Stimulated activated CD4-positive, alpha-beta T cell treated with anti-CD3 and anti-CD28 coated beads, Interleukin-15, amount 100 ng/mL, for 24 hours (primary cell): ENCODE measurements around the gene MBD3.
"Not testable (repeated sequence)": the region's sequence is repeated elsewhere in the genome, so short reads cannot be mapped to it uniquely, and the experiment has no call there.

ENCODE experiments used
- DNase-seq: peaks from one replicate; pipeline ENCODE4 v3.0.0-alpha.2; 2020

MBD3 gene

DNA sequence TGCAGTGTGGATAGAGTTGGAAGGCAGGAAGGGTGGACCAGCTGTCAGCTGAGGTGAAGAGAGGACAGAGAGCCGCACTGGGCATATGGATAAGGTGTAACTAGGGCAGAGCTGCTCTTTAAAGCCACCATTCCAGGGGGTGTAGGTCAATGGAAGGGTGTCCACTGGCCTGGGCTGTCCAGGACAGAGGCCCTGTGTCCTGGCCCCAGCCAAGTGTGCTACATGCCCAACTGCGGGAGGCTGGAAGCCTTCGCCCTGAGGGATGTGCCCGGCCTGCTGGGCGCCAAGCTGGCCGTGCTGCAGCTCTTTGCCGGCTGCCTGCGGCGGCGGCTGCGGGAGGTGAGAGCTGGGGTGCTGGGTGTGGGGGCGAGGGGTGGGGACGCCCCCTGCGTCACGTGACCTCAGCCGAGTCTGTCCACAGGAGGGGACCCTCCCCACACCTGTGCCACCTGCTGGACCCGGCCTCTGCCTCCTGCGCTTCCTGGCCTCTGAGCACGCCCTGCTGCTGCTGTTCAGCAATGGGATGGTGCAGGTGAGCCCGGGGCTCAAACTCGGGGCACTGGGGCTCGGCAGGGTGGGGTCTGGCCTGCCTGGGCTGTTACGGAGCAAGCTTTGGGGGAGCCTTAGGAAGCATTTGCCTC, 59.0 kb downstream of the MBD3 start:
- DNase-seq, result no peak

DNA sequence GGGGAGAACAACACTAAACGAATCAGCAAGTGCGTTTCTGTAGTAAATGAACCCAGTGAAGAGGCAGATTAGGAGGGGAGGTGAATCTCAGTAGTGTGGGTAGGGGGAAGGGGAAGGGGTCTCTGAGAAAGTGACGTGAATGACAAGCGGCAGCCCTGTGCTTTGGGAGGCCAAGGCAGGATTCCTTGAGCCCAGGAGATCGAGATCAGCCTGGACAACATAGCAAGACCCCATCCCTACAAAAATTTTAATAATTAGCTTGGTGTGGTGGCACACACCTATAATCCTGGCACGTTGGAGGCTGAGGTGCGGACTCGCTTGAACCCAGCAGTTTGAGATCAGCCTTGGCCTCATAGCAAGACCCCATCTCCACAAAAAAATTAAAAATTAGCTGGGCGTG, 60.7 kb downstream of the MBD3 start:
- DNase-seq, result no peak

DNA sequence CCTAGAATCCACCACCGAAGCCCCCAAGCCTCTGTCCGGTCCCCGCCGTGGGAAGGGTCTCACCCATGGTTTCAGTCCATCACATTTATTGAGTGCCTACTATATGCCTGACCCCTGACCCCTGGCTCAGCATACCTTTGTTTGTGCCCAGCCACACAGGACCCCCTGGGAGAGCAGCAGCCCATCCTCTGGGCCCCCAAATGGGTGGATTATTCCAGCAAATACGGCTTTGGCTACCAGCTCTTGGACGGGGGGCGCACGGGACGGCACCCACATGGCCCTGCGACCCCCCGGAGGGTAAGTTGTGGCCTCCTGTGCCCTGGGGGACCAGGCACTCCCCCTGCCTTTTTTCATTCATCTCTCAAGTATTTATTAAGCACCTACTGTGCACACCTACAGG, 61.1 kb downstream of the MBD3 start:
- no peak for DNase-seq

DNA sequence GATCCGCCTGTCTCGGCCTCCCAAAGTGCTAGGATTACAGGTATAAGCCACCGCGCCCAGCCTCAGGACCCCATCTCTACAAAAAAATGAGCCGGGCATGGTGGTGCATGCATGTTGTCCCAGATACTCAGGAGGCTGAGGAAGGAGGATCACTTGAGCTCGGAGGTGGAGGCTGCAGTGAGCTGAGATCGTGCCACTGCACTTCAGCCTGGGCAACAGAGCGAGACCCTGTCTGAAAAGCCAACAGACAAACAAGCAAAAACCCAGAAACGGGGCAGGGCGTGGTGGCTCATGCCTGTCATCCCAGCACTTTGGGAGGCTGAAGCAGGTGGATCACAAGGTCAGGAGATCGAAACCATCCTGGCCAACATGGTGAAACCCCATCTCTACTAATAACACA, 61.8 kb downstream of the MBD3 start:
- DNase-seq, result not testable (repeated sequence)

DNA sequence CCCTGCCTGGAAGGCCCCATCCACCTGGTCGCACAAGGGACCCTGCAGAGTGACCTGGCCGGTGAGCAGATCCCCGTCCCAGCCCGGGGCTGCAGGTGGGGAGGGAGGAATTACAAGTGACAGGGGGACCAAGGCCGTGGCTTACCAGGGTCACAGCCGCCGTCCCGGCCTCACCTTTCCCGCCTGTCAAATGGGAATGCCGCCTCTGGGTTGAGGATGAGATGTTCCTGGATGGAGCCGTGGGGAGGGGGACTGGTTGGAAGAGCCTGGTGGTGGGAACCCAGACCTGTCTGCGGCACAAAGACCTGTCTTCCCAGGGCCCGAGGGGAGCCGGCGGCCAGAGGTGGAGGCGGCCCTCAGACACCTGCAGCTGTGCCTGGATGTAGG, 63.2 kb downstream of the MBD3 start:
- DNase-seq, result no peak

DNA sequence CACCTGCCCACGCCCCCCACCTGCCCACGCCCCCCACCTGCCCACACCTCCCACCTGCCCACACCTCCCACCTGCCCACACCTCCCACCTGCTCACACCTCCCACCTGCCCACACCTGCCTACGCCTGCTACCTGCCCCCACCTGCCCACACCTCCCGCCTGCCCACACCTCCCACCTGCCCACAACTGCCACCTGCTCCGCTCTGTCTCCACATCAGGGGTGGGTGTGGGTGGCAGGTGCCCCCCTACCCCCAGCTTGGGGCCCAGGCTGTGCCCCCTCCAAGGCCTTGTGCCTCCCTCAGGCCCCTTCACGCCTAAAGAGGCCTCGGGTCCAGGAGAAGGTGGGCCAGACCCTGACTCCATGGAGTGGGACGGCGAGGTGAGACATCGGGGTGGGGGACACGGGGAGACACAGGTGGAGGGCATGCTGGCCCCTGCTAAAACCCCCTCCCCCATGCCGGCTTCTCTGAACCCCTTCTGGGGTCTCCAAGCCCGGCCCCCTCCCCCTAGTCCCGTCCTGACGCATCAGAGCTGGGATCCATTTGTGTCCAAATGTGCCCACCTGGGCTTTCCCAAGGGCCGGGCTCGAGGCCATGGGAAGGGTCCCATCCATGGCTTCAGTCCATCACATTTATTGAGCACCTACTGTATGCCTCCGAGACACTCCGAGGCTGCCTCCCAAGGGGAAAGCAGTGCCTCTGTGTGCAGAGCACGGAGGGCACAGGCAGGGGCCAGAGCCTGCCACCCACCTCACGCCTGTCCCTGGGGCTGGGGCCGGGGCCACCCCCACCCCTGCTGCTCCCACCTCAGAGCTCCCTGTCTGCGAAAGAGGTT, 63.9 kb downstream of the MBD3 start:
- no peak for DNase-seq

DNA sequence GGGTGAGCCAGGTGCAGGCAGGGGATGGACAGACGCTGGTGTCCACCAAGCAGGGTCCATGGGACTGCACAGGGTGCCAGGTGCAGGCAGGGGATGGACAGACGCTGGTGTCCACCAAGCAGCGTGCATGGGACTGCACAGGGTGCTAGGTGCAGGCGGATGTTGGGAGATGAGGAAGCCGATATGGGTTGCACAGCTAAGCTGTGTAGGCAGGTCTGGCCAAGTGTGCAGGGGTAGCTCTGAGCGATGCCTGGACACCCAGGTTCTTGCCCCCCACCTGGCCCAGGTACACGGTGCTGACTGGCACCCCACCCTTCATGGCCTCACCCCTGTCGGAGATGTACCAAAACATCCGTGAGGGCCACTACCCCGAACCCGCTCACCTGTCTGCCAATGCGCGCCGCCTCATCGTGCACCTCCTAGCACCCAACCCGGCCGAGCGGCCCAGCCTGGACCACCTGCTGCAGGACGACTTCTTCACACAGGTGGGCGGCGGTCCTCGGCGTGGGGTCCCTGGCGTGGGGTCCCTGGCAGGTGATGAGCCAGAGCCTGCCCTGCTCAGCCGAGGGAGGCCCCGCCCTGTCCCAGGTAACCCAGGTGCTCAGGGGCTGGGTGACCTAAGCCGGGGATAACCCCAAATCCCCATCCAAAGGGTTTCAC, 64.9 kb downstream of the MBD3 start:
- no peak for DNase-seq

DNA sequence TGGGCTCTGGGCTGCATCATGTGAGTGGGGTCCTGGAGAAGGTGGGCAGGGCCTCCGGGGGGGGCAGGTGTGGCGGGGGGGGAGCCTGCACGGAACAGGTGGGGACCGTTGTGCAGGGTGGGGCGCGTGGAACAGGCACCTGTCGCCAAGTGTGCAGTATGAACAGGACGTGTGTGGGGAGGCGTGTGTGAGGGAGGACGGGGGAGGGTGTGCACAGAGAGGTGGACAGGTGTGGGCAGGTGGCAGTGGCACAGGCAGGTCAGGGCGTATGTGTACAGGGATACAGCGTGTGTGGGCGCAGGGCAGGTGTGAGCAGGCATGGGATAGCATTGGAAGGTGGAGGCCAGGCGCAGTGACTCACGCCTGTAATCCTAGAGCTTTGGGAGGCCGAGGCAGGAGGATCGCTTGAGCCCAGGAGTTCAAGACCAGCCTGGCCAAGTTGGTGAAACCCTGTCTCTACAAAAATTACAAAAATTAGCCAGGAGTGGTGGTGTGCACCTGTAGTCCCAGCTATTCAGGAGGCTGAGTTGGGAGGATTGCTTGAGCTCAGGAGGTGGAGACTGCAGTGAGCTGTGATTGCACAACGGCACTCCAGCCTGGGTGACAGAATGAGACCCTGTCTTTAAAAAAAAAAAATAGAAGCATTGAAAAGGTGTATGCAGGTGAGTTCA, 65.6 kb downstream of the MBD3 start:
- no peak for DNase-seq

DNA sequence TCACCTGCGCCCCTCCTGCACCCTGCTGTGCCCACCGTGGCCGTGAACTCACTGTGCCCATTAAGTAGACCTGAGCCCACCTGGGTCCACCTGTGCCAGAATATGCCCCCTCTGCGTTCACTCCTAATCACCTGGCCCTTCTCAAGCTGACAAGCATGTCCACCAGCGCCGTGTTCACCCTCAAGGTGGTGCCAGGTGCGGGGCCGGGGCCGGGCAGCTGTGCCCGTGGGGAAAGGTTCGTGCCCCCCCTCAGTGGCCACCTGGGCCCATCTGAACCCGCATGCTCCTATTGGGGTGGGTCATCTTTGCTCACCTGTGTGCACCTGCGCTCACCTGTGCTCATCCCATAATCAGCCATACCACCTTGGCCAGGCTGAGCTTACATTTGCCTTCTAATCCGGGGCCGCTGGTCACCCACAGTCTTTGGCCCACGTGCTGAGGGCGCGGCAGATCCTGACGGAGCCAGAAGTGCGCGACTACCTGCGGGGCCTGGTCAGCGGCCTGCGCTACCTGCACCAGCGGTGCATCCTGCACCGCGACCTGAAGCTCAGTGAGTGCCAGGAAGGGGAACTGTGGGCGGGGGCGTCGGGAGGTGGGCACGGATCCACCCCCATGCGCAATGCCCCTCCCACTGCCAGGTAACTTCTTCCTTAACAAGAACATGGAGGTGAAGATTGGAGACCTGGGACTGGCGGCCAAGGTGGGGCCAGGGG, 66.4 kb downstream of the MBD3 start:
- no peak for DNase-seq

DNA sequence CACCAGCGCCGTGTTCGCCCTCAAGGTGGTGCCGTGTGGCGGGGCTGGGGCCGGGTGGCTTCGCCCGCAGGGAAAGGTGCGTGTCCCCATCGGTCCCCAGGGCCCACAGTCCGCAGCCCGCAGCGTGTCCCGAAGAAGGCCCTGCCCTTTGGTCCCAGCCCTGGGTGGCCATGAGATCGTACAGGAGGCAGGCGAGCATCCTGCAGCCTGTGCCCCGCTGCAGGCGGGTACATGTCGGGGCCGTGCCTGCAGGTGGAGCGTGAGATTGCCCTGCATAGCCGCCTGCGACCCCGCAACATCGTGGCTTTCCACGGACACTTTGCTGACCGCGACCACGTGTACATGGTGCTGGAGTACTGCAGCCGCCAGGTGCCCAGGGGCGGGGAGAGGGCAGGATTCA, 67.3 kb downstream of the MBD3 start:
- DNase-seq, result no peak

DNA sequence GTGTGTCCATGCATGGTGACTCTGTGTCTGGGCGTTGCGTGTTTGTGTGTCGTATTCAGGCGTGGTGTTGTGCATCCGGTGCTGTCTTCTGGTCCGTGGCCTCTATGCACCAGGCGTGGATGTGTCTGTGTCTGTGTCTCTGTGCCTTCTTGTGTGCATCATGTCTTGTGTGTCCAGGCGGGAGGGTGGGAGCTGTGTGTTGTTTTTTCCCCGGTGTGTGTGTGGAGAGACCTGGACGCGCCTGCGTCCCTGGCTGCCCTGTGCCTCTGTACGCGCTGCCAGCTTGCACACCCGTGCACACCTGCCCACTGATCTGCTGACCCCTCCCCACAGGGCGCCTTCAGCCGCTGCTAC, 67.7 kb downstream of the MBD3 start:
- DNase-seq, result no peak

DNA sequence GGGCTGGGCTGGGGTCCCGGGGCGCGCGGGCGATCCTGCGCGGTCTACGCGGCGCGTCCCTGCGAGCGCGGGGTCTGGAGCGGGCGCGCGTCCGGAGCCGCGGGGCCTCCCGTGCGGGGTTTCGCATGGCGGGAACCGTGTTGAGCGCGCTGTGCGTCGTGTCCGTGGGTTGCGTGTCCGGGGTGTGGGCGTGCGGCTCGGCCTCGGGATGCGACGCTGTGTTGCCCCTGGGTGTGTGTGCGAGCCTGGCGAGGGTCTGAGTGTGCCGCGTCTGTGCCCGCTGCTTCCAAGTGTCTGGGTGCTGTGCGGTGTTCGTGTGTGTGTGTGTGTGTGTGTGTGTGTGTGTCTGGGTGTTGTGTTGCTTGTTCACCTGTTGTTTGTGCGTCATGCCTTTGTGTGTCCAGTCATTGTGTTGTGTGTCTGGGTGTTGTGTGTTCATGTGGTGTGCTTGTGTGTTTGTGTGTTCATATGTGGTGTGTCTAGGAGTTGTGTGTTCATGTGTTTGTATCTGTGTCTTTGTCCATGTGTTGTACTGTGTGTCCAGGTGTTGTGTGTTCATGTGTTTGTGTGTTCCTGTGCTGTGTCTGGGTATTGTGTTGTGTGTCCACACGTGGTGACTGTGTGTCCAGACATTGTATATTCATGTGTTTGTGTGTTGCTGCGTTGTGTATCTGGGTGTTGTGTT, 68.2 kb downstream of the MBD3 start:
- DNase-seq, result no peak
